Measurements from ENCODE around the gene ACTL8. TPM values are rescaled to one million over a fixed set of nuclear protein-coding genes. Genes with fewer than 3 reads are reported as not detected.

The ACTL8 gene
- not detected for total RNA-seq

- TF ChIP-seq, protein P1, sequence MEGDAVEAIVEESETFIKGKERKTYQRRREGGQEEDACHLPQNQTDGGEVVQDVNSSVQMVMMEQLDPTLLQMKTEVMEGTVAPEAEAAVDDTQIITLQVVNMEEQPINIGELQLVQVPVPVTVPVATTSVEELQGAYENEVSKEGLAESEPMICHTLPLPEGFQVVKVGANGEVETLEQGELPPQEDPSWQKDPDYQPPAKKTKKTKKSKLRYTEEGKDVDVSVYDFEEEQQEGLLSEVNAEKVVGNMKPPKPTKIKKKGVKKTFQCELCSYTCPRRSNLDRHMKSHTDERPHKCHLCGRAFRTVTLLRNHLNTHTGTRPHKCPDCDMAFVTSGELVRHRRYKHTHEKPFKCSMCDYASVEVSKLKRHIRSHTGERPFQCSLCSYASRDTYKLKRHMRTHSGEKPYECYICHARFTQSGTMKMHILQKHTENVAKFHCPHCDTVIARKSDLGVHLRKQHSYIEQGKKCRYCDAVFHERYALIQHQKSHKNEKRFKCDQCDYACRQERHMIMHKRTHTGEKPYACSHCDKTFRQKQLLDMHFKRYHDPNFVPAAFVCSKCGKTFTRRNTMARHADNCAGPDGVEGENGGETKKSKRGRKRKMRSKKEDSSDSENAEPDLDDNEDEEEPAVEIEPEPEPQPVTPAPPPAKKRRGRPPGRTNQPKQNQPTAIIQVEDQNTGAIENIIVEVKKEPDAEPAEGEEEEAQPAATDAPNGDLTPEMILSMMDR (IDR thresholded peaks at IDR 0.05), result no peak
- no peak for ATAC-seq (ENCODE audit: low FRiP score)
- DNase-seq (ENCODE audit: low spot score), result no peak
Measured at GRCh38 chr1:17755120-17755519, at the start of gene ACTL8. TSS of gene ACTL8 (plus strand) at chr1:17755333. CDS start at chr1:17823009, 67,676 bp downstream.

- ATAC-seq (ENCODE audit: low FRiP score) (no peak), DNase-seq (ENCODE audit: low spot score) (no peak)
- TF ChIP-seq, protein P1 (IDR thresholded peaks at IDR 0.05), result no peak
Measured at GRCh38 chr1:17706445-17706844, 48.7 kb upstream of the ACTL8 start.

GRCh38 chr1:17709981-17710380, 45.2 kb upstream of the ACTL8 start:
- TF ChIP-seq, protein P1 (IDR thresholded peaks at IDR 0.05), result no peak
- DNase-seq (ENCODE audit: low spot score), result no peak
- no peak for ATAC-seq (ENCODE audit: low FRiP score)

DNA sequence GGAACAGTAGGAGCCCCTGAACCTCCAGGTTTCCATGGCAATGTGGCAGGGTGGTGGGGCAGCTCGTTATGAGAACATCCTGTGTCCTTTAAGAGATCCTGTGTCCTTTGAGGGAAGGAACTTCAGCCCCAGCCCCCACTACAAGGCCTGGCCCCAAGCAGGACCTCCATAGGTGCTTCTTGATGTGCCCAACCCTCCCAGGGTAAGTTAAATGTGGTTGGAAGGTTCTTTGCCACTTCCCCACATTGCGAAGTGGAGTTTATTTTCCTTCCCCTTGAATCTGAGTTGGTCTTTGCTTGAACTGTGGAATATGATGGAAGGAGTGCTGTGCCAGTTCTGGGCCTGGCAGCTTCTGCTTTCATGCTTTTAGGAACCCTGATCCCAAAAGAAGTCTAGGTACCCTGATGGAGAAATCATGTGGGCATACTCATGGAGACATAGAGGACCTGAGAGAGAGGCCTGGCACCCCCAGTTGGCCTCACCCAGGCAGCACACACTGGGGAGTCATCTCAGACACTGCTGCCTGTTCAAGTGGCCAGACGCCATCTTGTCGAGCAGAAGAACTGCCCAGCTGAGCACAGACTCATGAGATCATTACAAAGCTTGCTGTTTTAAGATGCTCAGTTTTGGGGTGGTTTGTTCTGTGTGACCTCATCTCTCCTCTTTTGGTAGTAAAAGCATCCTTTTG, 44.1 kb upstream of the ACTL8 start:
- ATAC-seq (ENCODE audit: low FRiP score) (no peak), DNase-seq (ENCODE audit: low spot score) (no peak)
- TF ChIP-seq, protein P1 (IDR thresholded peaks at IDR 0.05), result no peak

DNA sequence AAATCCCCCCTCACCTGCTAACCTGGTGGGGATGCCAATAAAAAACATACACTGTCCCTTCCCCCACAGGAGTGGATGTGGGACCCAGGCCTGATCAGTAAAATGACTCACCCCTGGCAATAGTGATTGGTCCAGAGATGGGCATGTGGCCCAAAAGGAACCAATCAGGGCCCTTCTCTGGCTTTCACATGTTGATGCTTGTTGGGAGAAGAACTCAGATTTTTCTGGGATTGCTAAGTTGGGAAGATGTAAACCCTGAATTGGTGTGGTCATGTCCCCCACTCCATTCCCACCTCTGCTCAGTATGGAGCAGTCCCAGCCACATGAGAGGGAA, 43.6 kb upstream of the ACTL8 start:
- TF ChIP-seq, protein P1 (IDR thresholded peaks at IDR 0.05), result no peak
- ATAC-seq (ENCODE audit: low FRiP score) (no peak), DNase-seq (ENCODE audit: low spot score) (no peak)

DNA sequence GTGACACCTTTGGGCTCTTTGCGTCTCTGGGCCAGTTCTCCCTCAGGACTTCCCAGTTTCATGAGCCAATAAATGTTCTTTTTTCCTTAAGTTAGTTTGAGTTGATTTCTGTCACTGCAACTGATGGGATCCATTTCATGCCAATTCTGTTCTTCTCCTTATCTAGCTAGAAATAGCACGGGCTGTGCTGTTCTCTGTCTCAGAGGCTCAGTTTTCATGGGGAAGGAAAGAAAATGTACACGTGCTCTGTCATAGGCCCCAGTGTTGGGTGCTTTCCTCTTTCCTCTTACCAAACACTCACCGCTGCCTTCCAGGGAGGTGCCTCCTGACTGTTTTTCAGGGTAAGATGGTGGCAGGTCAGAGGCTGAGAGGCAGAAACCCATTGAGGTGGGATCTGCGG, 43.2 kb upstream of the ACTL8 start:
- TF ChIP-seq, protein P1 (IDR thresholded peaks at IDR 0.05), result no peak
- ATAC-seq (ENCODE audit: low FRiP score), result no peak
- no peak for DNase-seq (ENCODE audit: low spot score)

GRCh38 chr1:17713993-17714392, 41.1 kb upstream of the ACTL8 start:
- DNase-seq (ENCODE audit: low spot score) (no peak), ATAC-seq (ENCODE audit: low FRiP score) (no peak)
- TF ChIP-seq, protein P1 (IDR thresholded peaks at IDR 0.05), result no peak
